Hepatocyte (in vitro differentiated cells): ENCODE data around the gene CACNG6. TPM values are rescaled to one million over a fixed set of nuclear protein-coding genes. Genes with fewer than 3 reads are reported as not detected.

ENCODE experiments used
- DNase-seq: peaks from one replicate; pipeline ENCODE4 v3.0.0-alpha.2; 2016; ENCODE audit warnings: low spot score
- H2AFZ ChIP-seq: fragments of 200-600 bp; sonication (generic); 2 replicates; pipeline ENCODE4 v1.6.0; 2016; ENCODE audit warnings: antibody characterized with exemption, mild to moderate bottlenecking
- H3K27ac ChIP-seq: fragments of 200-600 bp; sonication (generic); 2 replicates; pipeline ENCODE4 v1.5.1; 2016; ENCODE audit warnings: mild to moderate bottlenecking
- H3K27me3 ChIP-seq: fragments of 200-600 bp; sonication (generic); 2 replicates; pipeline ENCODE4 v1.6.1; 2016
- H3K36me3 ChIP-seq: fragments of 200-600 bp; sonication (generic); replicated peaks from 2 replicates; pipeline ENCODE4 v1.5.1; 2016; ENCODE audit warnings: low read depth; ENCODE audit not compliant: insufficient read depth
- H3K4me1 ChIP-seq: fragments of 200-600 bp; sonication (generic); 2 replicates; pipeline ENCODE4 v1.5.1; 2016; ENCODE audit warnings: mild to moderate bottlenecking, moderate library complexity; ENCODE audit not compliant: insufficient read depth
- H3K4me2 ChIP-seq: fragments of 200-600 bp; sonication (generic); 2 replicates; pipeline ENCODE4 v1.6.0; 2016
- H3K4me3 ChIP-seq: fragments of 200-600 bp; sonication (generic); 2 replicates; pipeline ENCODE4 v1.5.1; 2016; ENCODE audit warnings: mild to moderate bottlenecking
- H3K79me2 ChIP-seq: fragments of 200-600 bp; sonication (generic); 2 replicates; pipeline ENCODE4 v1.6.0; 2017; ENCODE audit warnings: mild to moderate bottlenecking
- H3K9me2 ChIP-seq: fragments of 200-600 bp; sonication (generic); replicated peaks from 2 replicates; pipeline ENCODE4 v1.6.0; 2017; ENCODE audit warnings: mild to moderate bottlenecking; ENCODE audit not compliant: insufficient read depth
- H3K9me3 ChIP-seq: fragments of 200-600 bp; sonication (generic); 2 replicates; pipeline ENCODE4 v1.5.1; 2016; ENCODE audit warnings: low read depth, mild to moderate bottlenecking
- H4K20me1 ChIP-seq: fragments of 200-600 bp; sonication (generic); 2 replicates; pipeline ENCODE4 v1.6.0; 2016; ENCODE audit warnings: mild to moderate bottlenecking; ENCODE audit not compliant: insufficient read depth, poor library complexity, severe bottlenecking
- CTCF ChIP-seq: fragments of 200-600 bp; sonication (generic); IDR thresholded peaks from 2 replicates; pipeline ENCODE4 v1.5.1; 2016; ENCODE audit warnings: antibody characterized with exemption, mild to moderate bottlenecking; ENCODE audit not compliant: poor library complexity
- EZH2 ChIP-seq: fragments of 200-600 bp; sonication (generic); IDR thresholded peaks from 2 replicates; pipeline ENCODE4 v1.6.1; 2016; ENCODE audit warnings: antibody characterized with exemption, mild to moderate bottlenecking, borderline replicate concordance
- EZH2phosphoT487 ChIP-seq: fragments of 200-600 bp; sonication (generic); IDR thresholded peaks from one replicate; pipeline ENCODE4 v1.6.1; 2018; ENCODE audit warnings: antibody characterized with exemption, mild to moderate bottlenecking, low read depth, moderate library complexity; ENCODE audit not compliant: unreplicated experiment, severe bottlenecking
- WGBS: methylation state at CpG from one replicate; pipeline ENCODE4 v1.1.6; 2016; ENCODE audit warnings: low lambda C conversion rate; ENCODE audit errors: missing lambda C conversion rate; 5-methylcytosine and 5-hydroxymethylcytosine counted together
- polyA plus RNA-seq: library from polyadenylated mRNA; unstranded; fragments of >200 nt; fragmentation: Nextera tagmentation; extraction: Ambion mirVana; gene quantifications from 2 replicates; pipeline ENCODE4 v1.2.1, GENCODE V29; 2016
- total RNA-seq: library from RNA; depleted of rRNA; stranded (reverse); fragments of >200 nt; gene quantifications from 2 replicates; pipeline ENCODE4 v1.2.3, GENCODE V29; 2014

The CACNG6 gene
- total and polyA plus RNA-seq, 2 experiments from 2014 or later: 0.23 TPM; not detected in 1

DNA sequence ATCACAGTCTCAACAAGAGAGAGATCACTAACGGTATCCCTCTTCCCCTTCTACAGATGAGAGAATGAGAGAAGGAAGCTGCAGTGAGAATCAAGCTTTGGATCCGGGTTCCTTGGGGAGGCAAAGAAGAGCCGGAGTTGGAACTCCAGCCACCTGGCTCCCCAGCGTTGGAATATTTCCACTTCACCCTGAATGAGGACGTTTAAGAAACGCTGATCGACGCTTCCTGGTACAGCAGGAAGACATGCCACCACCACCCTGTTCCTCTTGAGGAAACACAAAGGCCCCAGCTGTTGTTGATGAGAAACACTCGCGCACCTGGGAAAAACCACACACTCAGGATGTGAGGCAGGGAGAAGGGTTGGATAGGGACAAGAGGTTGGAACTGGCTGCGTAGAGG is 40.0 kb upstream of the CACNG6 start:
- H3K9me3 ChIP-seq: no peaks in the 10 kb centered on the region
- no peak overlapping the region for H2AFZ ChIP-seq
- H3K4me1 ChIP-seq: no peaks in the 10 kb centered on the region
- no peaks in the 10 kb centered on the region for H3K9me2 ChIP-seq
- H3K27me3 ChIP-seq: peaks cover 20% of the 10 kb centered on the region
- no peaks in the 10 kb centered on the region for H3K36me3 ChIP-seq
- no peaks in the 10 kb centered on the region for H4K20me1 ChIP-seq
- no peak overlapping the region for H3K4me2 ChIP-seq
- no peak for DNase-seq
- no peaks in the 10 kb centered on the region for H3K79me2 ChIP-seq
- H3K27ac ChIP-seq: no peak overlapping the region
- no peak overlapping the region for H3K4me3 ChIP-seq
- WGBS: 74% methylated on average over 11 of the region's 11 CpGs
- TF ChIP-seq CTCF (no peak), EZH2phosphoT487 (no peak), EZH2 (no peak)

GRCh38 chr19:53951947-53952346 is 39.5 kb upstream of the CACNG6 start:
- 92% methylated on average over 9 of the region's 9 CpGs for WGBS
- Histone ChIP-seq H3K27ac (no peak overlapping the region), H3K4me3 (no peak overlapping the region), H3K27me3 (peaks cover 24% of the 10 kb centered on the region), H2AFZ (no peak overlapping the region), H3K79me2 (no peaks in the 10 kb centered on the region), H3K4me1 (no peaks in the 10 kb centered on the region), H4K20me1 (no peaks in the 10 kb centered on the region), H3K9me2 (no peaks in the 10 kb centered on the region), H3K4me2 (no peak overlapping the region), H3K36me3 (no peaks in the 10 kb centered on the region), H3K9me3 (no peaks in the 10 kb centered on the region)
- DNase-seq: no peak
- no peak for TF ChIP-seq EZH2
- no peak for TF ChIP-seq CTCF
- no peak for TF ChIP-seq EZH2phosphoT487

- TF ChIP-seq EZH2phosphoT487 (no peak), CTCF (no peak), EZH2 (no peak)
- Histone ChIP-seq H3K9me3 (no peaks in the 10 kb centered on the region), H3K4me1 (no peaks in the 10 kb centered on the region), H3K4me3 (no peak overlapping the region), H3K36me3 (no peaks in the 10 kb centered on the region), H3K79me2 (no peaks in the 10 kb centered on the region), H4K20me1 (no peaks in the 10 kb centered on the region), H3K9me2 (no peaks in the 10 kb centered on the region), H3K4me2 (no peak overlapping the region), H2AFZ (no peak overlapping the region), H3K27me3 (peaks cover 32% of the 10 kb centered on the region), H3K27ac (no peak overlapping the region)
- no peak for DNase-seq
- 91% methylated on average over 8 of the region's 8 CpGs for WGBS
Observed at GRCh38 chr19:53953383-53953782, 38.1 kb upstream of the CACNG6 start.
